ENCODE results near the gene FLRT3. TPM values are rescaled to one million over a fixed set of nuclear protein-coding genes. Genes with fewer than 3 reads are reported as not detected.

The FLRT3 gene
- not detected for polyA plus RNA-seq

DNA sequence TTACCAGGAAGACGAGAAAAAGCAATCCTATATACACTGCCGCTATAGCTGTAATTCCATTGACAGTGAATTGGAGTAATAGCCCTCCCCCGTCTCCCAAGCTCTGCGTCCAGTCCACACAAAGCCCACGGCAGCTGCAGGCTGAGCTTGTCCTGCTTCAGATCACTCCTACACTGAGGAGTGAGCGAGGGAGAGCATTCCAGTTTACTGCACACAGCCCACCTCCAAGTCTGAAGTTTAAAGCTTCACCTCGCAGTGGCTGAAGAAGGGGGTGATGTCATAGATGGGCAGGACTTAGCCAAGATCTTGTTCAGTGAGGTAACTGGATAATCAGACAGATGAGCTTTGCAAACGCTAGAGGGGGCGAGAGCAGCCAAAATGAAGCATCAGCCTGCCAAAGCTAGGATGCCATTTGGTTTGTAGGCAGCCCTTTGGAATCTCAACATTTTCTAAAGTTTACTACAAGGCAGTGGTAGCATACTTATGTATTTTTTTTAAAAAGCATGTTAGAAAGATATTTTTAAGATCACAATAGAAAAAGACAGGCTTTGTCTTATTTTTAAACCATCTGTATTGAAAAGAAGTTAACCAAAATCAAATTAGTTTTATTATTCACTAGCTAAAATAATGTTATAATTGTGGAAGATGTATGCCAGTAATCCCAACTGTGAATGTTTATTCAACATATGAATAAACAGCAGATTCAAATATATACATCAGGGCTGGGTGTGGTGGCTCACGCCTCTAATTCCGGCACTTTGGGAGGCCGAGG is at the start of gene FLRT3:
Gene FLRT3 (minus strand): TSS at position 213 of the 772 bp plus-strand sequence. CDS start 10,106 bp downstream, outside the sequence.
- no peaks in the 10 kb centered on the region for H3K36me3 Mint-ChIP-seq
- peaks cover 0 to 48% (median 11%) of the 10 kb centered on the region in 6 donors for H3K9me3 Mint-ChIP-seq
- H3K4me3 Mint-ChIP-seq: no peak within 1 kb of the TSS
- no peak for DNase-seq
- H3K27ac Mint-ChIP-seq: no peak within 1 kb of the TSS
- no peaks in the 10 kb centered on the region for H3K27me3 Mint-ChIP-seq (ENCODE audit: low read depth in 3 of 3)
- H3K4me1 Mint-ChIP-seq: no peaks in the 10 kb centered on the region

DNA sequence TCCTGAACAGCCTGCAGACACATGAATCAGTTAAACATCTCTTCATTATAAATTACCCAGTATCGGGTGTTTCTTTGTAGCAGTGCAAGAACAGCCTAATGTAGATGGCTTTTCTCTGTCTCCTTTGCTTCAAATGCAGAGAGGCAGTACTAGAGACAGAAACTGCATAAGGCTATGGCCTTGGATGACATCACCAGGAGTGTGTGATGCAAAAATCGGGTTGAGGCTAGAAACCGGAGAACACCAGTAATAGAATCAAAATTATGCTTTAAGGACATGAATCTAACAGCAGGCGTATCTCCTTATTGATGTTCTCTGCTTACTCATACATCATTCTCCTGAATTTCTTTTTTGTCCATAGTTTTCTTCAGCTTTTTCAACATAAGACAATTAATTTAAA is 49.3 kb upstream of the FLRT3 start:
- Mint-ChIP-seq H3K4me1 (no peaks in the 10 kb centered on the region), H3K27me3 (ENCODE audit: low read depth in 3 of 3) (peaks cover 0 to 4% (median 0%) of the 10 kb centered on the region in 3 donors), H3K4me3 (no peak overlapping the region), H3K9me3 (peaks cover 10 to 59% (median 31%) of the 10 kb centered on the region in 6 donors), H3K36me3 (peaks cover 0 to 3% (median 0%) of the 10 kb centered on the region in 3 donors), H3K27ac (no peak overlapping the region)
- no peak for DNase-seq

DNA sequence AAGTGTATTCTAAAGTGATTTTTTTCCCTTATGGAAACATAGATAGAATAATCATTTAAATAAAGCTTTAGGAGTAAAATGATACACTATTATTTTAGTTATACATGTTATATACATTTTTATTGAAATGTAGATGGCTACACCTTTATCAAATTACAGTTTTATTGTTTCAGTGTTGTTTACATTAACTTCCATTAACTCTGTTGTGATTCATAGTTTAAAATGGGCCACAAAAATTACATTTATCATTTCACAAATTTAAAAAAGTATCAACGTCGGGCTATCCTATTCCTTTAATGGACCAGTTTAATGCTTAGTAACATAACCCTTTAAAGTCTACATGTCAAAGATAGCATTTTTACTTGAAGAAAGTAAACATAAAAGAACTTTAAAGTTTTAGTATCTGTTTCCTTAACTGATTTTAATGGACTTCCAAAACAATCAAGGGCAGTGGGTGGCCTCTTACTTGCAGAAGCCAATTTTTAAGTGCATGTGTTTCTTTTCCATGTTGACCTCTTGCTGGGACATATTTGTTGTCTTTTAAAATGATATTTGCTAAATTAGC is 47.8 kb upstream of the FLRT3 start:
- Mint-ChIP-seq H3K36me3 (peaks cover 0 to 3% (median 3%) of the 10 kb centered on the region in 3 donors), H3K4me1 (no peaks in the 10 kb centered on the region), H3K4me3 (no peak overlapping the region), H3K27me3 (ENCODE audit: low read depth in 3 of 3) (peaks cover 0 to 4% (median 0%) of the 10 kb centered on the region in 3 donors), H3K9me3 (peaks cover 14 to 54% (median 33%) of the 10 kb centered on the region in 6 donors), H3K27ac (no peak overlapping the region)
- DNase-seq: no peak

DNA sequence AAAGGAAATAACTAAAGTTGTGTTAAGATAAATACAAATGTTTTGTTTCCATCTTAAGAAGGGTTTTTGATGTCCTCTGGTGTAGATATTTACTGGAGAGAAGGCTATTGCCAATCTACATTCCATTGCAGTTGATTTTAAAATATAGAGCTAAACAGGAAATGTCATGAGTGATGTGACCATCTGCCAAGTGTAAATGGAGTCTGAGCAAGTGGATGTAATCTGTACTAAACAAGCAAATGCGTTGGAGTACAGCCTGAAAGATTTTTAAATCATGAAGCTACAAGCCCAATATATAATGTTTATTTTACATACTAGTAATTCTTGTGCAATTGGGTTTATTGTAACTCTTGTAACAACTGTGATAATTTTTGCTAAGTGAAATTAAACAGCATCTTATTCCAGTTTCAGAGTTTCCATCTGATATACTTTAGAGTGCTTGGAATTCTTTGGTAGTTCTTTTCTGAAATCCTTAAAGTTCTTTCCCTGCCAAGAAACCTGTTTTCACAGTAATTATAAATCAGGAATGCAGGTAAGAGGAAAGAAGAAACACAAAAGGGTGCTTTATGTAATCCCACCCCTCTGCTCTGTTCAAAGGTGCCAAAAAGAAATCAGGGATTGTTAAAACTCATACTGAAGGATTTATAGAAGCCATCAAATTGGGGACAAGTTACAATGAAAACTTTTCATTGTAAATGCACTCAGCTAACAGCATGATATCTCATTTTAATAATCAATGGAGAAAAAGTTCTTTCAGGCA is 47.2 kb upstream of the FLRT3 start:
- no peaks in the 10 kb centered on the region for H3K4me1 Mint-ChIP-seq
- H3K9me3 Mint-ChIP-seq: peaks cover 14 to 54% (median 33%) of the 10 kb centered on the region in 6 donors
- H3K36me3 Mint-ChIP-seq: peaks cover 0 to 3% (median 3%) of the 10 kb centered on the region in 3 donors
- DNase-seq: no peak
- no peak overlapping the region for H3K4me3 Mint-ChIP-seq
- peaks cover 0 to 4% (median 0%) of the 10 kb centered on the region in 3 donors for H3K27me3 Mint-ChIP-seq (ENCODE audit: low read depth in 3 of 3)
- no peak overlapping the region for H3K27ac Mint-ChIP-seq

- Mint-ChIP-seq H3K4me1 (no peaks in the 10 kb centered on the region), H3K27me3 (ENCODE audit: low read depth in 3 of 3) (peaks cover 0 to 3% (median 0%) of the 10 kb centered on the region in 3 donors), H3K36me3 (peaks cover 0 to 3% (median 3%) of the 10 kb centered on the region in 3 donors), H3K4me3 (no peak overlapping the region), H3K27ac (no peak overlapping the region), H3K9me3 (peaks cover 13 to 50% (median 29%) of the 10 kb centered on the region in 6 donors)
- no peak for DNase-seq
Observed at GRCh38 chr20:14383335-14383734, 45.9 kb upstream of the FLRT3 start.

GRCh38 chr20:14378326-14378725 is 40.9 kb upstream of the FLRT3 start:
- no peak for DNase-seq
- peaks cover 0 to 3% (median 0%) of the 10 kb centered on the region in 3 donors for H3K36me3 Mint-ChIP-seq
- no peaks in the 10 kb centered on the region for H3K4me1 Mint-ChIP-seq
- no peak overlapping the region for H3K4me3 Mint-ChIP-seq
- H3K27ac Mint-ChIP-seq: no peak overlapping the region
- no peaks in the 10 kb centered on the region for H3K27me3 Mint-ChIP-seq (ENCODE audit: low read depth in 3 of 3)
- H3K9me3 Mint-ChIP-seq: peaks cover 13 to 41% (median 21%) of the 10 kb centered on the region in 6 donors

DNA sequence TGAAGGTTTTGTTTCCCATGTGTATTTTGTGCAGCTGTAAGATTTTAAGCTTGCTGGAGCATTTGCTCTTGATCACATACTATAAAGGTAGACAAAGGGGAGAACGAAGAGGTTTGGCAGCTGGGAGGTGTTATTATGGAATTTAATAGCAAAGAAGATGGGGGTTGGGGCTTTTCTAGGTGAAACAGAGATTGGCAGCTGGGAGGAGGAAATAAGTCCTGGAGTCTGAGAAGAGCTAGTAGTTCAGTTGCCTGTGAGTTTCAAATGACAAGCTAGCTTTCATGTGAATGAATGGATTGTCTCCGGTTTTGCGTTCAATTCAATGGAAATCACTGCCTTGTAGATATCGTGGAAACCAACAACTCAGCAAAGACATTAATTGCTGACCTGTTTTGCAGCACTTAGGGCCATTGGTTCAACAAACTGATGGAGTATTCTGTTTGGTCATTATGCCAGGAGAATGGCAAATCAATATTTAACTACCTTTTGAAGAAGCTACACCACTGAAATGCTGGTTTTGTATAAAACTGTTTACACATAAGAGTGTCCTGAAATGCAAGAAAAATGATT is 38.1 kb upstream of the FLRT3 start:
- H3K4me3 Mint-ChIP-seq: no peak overlapping the region
- DNase-seq: no peak
- no peaks in the 10 kb centered on the region for H3K36me3 Mint-ChIP-seq
- H3K4me1 Mint-ChIP-seq: no peaks in the 10 kb centered on the region
- H3K9me3 Mint-ChIP-seq: peaks cover 9 to 35% (median 19%) of the 10 kb centered on the region in 6 donors
- H3K27me3 Mint-ChIP-seq (ENCODE audit: low read depth in 3 of 3): no peaks in the 10 kb centered on the region
- no peak overlapping the region for H3K27ac Mint-ChIP-seq

- no peak overlapping the region for H3K4me3 Mint-ChIP-seq
- H3K9me3 Mint-ChIP-seq: peaks cover 9 to 31% (median 13%) of the 10 kb centered on the region in 6 donors
- no peaks in the 10 kb centered on the region for H3K4me1 Mint-ChIP-seq
- DNase-seq: no peak
- no peak overlapping the region for H3K27ac Mint-ChIP-seq
- no peaks in the 10 kb centered on the region for H3K36me3 Mint-ChIP-seq
- no peaks in the 10 kb centered on the region for H3K27me3 Mint-ChIP-seq (ENCODE audit: low read depth in 3 of 3)
Observed at GRCh38 chr20:14374196-14374595, 36.8 kb upstream of the FLRT3 start.

DNA sequence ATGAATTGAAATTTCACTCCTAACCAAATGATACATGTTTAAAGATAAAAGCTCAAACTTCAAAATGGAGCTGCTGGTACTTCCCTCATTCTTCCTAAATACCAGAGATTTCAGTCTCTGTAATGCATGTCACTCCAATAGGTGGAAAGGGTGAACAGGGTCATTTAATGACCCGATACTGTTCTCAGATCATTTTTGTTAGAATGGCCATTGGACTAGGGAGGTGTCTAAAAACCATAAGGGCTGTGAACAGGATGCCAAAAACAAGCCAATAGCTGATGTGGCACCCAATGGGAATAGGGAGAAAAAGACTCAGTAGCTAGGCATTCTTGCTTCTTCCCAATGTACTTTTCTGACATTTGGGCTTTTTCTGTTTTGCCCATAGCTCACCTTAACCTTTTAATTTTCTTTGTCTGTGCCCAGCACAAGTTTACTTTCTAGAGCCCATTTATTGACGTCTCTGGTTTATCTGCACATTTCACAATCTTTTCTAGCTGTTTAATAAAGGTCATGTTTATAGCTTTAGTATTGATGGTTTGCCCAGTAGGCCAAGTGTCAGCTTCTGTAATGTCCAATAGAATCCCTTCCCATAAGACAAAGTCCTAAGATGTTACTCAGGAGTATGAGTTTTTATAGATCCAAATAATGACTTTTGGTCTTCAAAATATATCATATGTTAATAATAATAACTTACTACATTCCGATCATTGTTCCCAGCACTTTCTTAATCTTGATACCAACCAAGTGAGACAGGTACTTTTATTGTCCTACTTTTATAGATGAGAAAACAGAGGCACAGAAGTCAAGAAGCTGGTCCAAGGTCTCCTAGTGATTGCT is 24.3 kb upstream of the FLRT3 start:
- Mint-ChIP-seq H3K36me3 (peaks cover 0 to 3% (median 0%) of the 10 kb centered on the region in 3 donors), H3K4me1 (no peaks in the 10 kb centered on the region), H3K9me3 (peaks cover 10 to 57% (median 21%) of the 10 kb centered on the region in 6 donors), H3K27ac (no peak overlapping the region), H3K27me3 (ENCODE audit: low read depth in 3 of 3) (no peaks in the 10 kb centered on the region), H3K4me3 (no peak overlapping the region)
- no peak for DNase-seq

GRCh38 chr20:14360416-14360815 is 23.0 kb upstream of the FLRT3 start:
- no peak for DNase-seq
- Mint-ChIP-seq H3K27ac (no peak overlapping the region), H3K36me3 (peaks cover 0 to 3% (median 0%) of the 10 kb centered on the region in 3 donors), H3K9me3 (peaks cover 8 to 56% (median 19%) of the 10 kb centered on the region in 6 donors), H3K27me3 (ENCODE audit: low read depth in 3 of 3) (no peaks in the 10 kb centered on the region), H3K4me1 (no peaks in the 10 kb centered on the region), H3K4me3 (no peak overlapping the region)

GRCh38 chr20:14355791-14356190 is 18.4 kb upstream of the FLRT3 start:
- H3K4me1 Mint-ChIP-seq: no peaks in the 10 kb centered on the region
- no peak for DNase-seq
- H3K27ac Mint-ChIP-seq: no peak overlapping the region
- H3K36me3 Mint-ChIP-seq: peaks cover 0 to 4% (median 0%) of the 10 kb centered on the region in 3 donors
- H3K27me3 Mint-ChIP-seq (ENCODE audit: low read depth in 3 of 3): no peaks in the 10 kb centered on the region
- peaks cover 8 to 53% (median 18%) of the 10 kb centered on the region in 6 donors for H3K9me3 Mint-ChIP-seq
- H3K4me3 Mint-ChIP-seq: no peak overlapping the region

- H3K4me1 Mint-ChIP-seq: no peaks in the 10 kb centered on the region
- peaks cover 0 to 1% (median 0%) of the 10 kb centered on the region in 3 donors for H3K27me3 Mint-ChIP-seq (ENCODE audit: low read depth in 3 of 3)
- H3K4me3 Mint-ChIP-seq: no peak overlapping the region
- DNase-seq: no peak
- H3K36me3 Mint-ChIP-seq: no peaks in the 10 kb centered on the region
- H3K9me3 Mint-ChIP-seq: peaks cover 10 to 43% (median 17%) of the 10 kb centered on the region in 6 donors
- H3K27ac Mint-ChIP-seq: no peak overlapping the region
Observed at GRCh38 chr20:14344746-14345145, 7.3 kb upstream of the FLRT3 start.
